IPS DF 6.9 (cell line): ENCODE data around the gene CUX1.
"Not testable (repeated sequence)": the region's sequence is repeated elsewhere in the genome, so short reads cannot be mapped to it uniquely, and the experiment has no call there.

Experiments used
- DNase-seq: peaks from one replicate; pipeline ENCODE4 v3.0.0-alpha.2; 2013; ENCODE audit warnings: low read depth, low spot score
- H3K27ac ChIP-seq: one replicate; pipeline ENCODE4 v1.5.1; 2013; ENCODE audit warnings: low read length, control low read depth
- H3K27me3 ChIP-seq: 2 replicates; pipeline ENCODE4 v1.6.1; 2013; ENCODE audit warnings: mild to moderate bottlenecking, low read length; ENCODE audit not compliant: control insufficient read depth, insufficient read depth
- H3K36me3 ChIP-seq: 2 replicates; pipeline ENCODE4 v1.6.1; 2013; ENCODE audit warnings: low read length; ENCODE audit not compliant: control insufficient read depth, insufficient read depth
- H3K4me1 ChIP-seq: 2 replicates; pipeline ENCODE4 v1.6.1; 2013; ENCODE audit warnings: low read length; ENCODE audit not compliant: control insufficient read depth, insufficient read depth
- H3K4me3 ChIP-seq: 2 replicates; pipeline ENCODE4 v1.5.1; 2013; ENCODE audit warnings: mild to moderate bottlenecking, low read length
- H3K9me3 ChIP-seq: 2 replicates; pipeline ENCODE4 v1.6.1; 2013; ENCODE audit warnings: low read length, inconsistent platforms; ENCODE audit not compliant: control insufficient read depth, insufficient read depth
- WGBS: extraction: QIAGEN DNeasy Blood & Tissue Kit; methylation state at CpG from one replicate; pipeline ENCODE4 v1.1.7; 2013; ENCODE audit warnings: mixed read lengths, missing lambda C conversion rate; ENCODE audit not compliant: insufficient read length, insufficient coverage; 5-methylcytosine and 5-hydroxymethylcytosine counted together

CUX1 gene

GRCh38 chr7:102182016-102182415 lies 364.6 kb downstream of the CUX1 start:
- Histone ChIP-seq H3K4me1 (no peaks in the 10 kb centered on the region), H3K27ac (no peak overlapping the region), H3K9me3 (no peaks in the 10 kb centered on the region), H3K4me3 (no peak overlapping the region), H3K36me3 (peaks cover 13% of the 10 kb centered on the region), H3K27me3 (no peaks in the 10 kb centered on the region)
- WGBS, result no CpG with 5 or more reads among the region's 3 CpGs
- DNase-seq, result no peak

- not testable (repeated sequence) for H3K27me3 ChIP-seq, H3K4me3 ChIP-seq, H3K9me3 ChIP-seq, H3K36me3 ChIP-seq, H3K27ac ChIP-seq, DNase-seq, H3K4me1 ChIP-seq
- no CpG with 5 or more reads among the region's 7 CpGs for WGBS
Observed at GRCh38 chr7:102183848-102184247, 366.4 kb downstream of the CUX1 start.

- Histone ChIP-seq H3K4me3 (no peak overlapping the region), H3K4me1 (no peaks in the 10 kb centered on the region), H3K9me3 (no peaks in the 10 kb centered on the region), H3K27ac (no peak overlapping the region), H3K27me3 (no peaks in the 10 kb centered on the region), H3K36me3 (peaks cover 7% of the 10 kb centered on the region)
- no CpG with 5 or more reads among the region's 4 CpGs for WGBS
- no peak for DNase-seq
Observed at GRCh38 chr7:102184303-102184702, 366.9 kb downstream of the CUX1 start.

- H3K4me3 ChIP-seq, result no peak overlapping the region
- H3K36me3 ChIP-seq, result peaks cover 4% of the 10 kb centered on the region; the same call in 1 of the 2 replicates
- H3K27ac ChIP-seq, result no peak overlapping the region
- WGBS, result no CpG with 5 or more reads among the region's 16 CpGs
- DNase-seq, result no peak
- no peaks in the 10 kb centered on the region for H3K27me3 ChIP-seq
- peaks cover 5% of the 10 kb centered on the region for H3K4me1 ChIP-seq
- no peaks in the 10 kb centered on the region for H3K9me3 ChIP-seq
Observed at GRCh38 chr7:102185796-102186195, 368.4 kb downstream of the CUX1 start.

- DNase-seq, result no peak
- Histone ChIP-seq H3K27me3 (no peaks in the 10 kb centered on the region), H3K4me1 (peaks cover 8% of the 10 kb centered on the region), H3K27ac (no peak overlapping the region), H3K36me3 (peaks cover 4% of the 10 kb centered on the region; the same call in 1 of the 2 replicates), H3K9me3 (no peaks in the 10 kb centered on the region), H3K4me3 (no peak overlapping the region)
- no CpG with 5 or more reads among the region's 6 CpGs for WGBS
Observed at GRCh38 chr7:102186306-102186705, 368.9 kb downstream of the CUX1 start.

- no peaks in the 10 kb centered on the region for H3K9me3 ChIP-seq
- H3K27ac ChIP-seq, result no peak overlapping the region
- WGBS, result no CpG with 5 or more reads among the region's 7 CpGs
- H3K4me3 ChIP-seq, result no peak overlapping the region
- peaks cover 8% of the 10 kb centered on the region for H3K4me1 ChIP-seq
- peaks cover 6% of the 10 kb centered on the region for H3K36me3 ChIP-seq
- H3K27me3 ChIP-seq, result no peaks in the 10 kb centered on the region
- no peak for DNase-seq
Observed at GRCh38 chr7:102188746-102189145, 371.3 kb downstream of the CUX1 start.

- no peak overlapping the region for H3K4me3 ChIP-seq
- H3K27ac ChIP-seq, result no peak overlapping the region
- no CpG with 5 or more reads among the region's 7 CpGs for WGBS
- H3K9me3 ChIP-seq, result no peaks in the 10 kb centered on the region
- H3K4me1 ChIP-seq, result peaks cover 8% of the 10 kb centered on the region
- H3K27me3 ChIP-seq, result no peaks in the 10 kb centered on the region
- no peak for DNase-seq
- H3K36me3 ChIP-seq, result peaks cover 6% of the 10 kb centered on the region
Observed at GRCh38 chr7:102189756-102190155, 372.3 kb downstream of the CUX1 start.

GRCh38 chr7:102190776-102191350 lies 373.4 kb downstream of the CUX1 start:
- no peak for DNase-seq
- H3K9me3 ChIP-seq, result no peaks in the 10 kb centered on the region
- no peak overlapping the region for H3K27ac ChIP-seq
- H3K27me3 ChIP-seq, result no peaks in the 10 kb centered on the region
- WGBS, result no CpG with 5 or more reads among the region's 13 CpGs
- no peak overlapping the region for H3K4me3 ChIP-seq
- peaks cover 10% of the 10 kb centered on the region for H3K36me3 ChIP-seq
- peaks cover 8% of the 10 kb centered on the region for H3K4me1 ChIP-seq

GRCh38 chr7:102191556-102192379 lies 374.3 kb downstream of the CUX1 start:
- Histone ChIP-seq H3K27ac (no peak overlapping the region), H3K4me3 (no peak overlapping the region)

GRCh38 chr7:102192790-102193189 lies 375.4 kb downstream of the CUX1 start:
- peaks cover 18% of the 10 kb centered on the region for H3K36me3 ChIP-seq
- no peaks in the 10 kb centered on the region for H3K9me3 ChIP-seq
- H3K27me3 ChIP-seq, result no peaks in the 10 kb centered on the region
- WGBS, result no CpG with 5 or more reads among the region's 3 CpGs
- H3K4me3 ChIP-seq, result no peak overlapping the region
- peaks cover 8% of the 10 kb centered on the region for H3K4me1 ChIP-seq
- DNase-seq, result no peak
- H3K27ac ChIP-seq, result no peak overlapping the region

More at GRCh38 chr7:102191556-102192379, 374.3 kb downstream of the CUX1 start:
- H3K27me3 ChIP-seq, result no peaks in the 10 kb centered on the region
- WGBS, result no CpG with 5 or more reads among the region's 17 CpGs
- H3K36me3 ChIP-seq, result peaks cover 10% of the 10 kb centered on the region
- H3K4me1 ChIP-seq, result peaks cover 8% of the 10 kb centered on the region
- no peak for DNase-seq
- no peaks in the 10 kb centered on the region for H3K9me3 ChIP-seq
